ENCODE data around the gene SPATA24. TPM values are rescaled to one million over a fixed set of nuclear protein-coding genes. Genes with fewer than 3 reads are reported as not detected.
A peak's percentile ranks its signal among the peaks of the same experiment; 100 is the strongest.

Gene SPATA24
- total and polyA plus RNA-seq, 8 donors: 0.92 to 10.1 (median 5.4) TPM; not detected in 3

DNA sequence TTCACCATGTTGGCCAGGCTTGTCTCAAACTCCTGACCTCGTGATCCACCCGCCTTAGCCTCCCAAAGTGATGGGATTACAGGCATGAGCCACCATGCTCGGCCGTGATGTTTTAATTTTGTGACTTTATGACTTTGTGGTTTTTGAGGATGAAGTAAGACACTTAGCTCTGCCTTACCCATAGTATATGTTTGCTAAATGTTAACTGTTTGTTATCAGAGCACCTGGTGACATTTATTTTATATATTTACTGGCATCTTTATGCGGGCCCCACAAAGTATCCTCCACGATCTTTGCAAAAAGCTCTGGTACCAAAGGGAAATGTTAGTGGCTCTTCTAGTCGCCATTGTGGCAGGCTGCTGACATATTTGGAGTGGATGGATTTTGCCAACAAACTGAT, 27.5 kb downstream of the SPATA24 start:
- no peak for DNase-seq
- Histone ChIP-seq H3K27ac (no peak overlapping the region), H3K27me3 (no peaks in the 10 kb centered on the region), H3K36me3 (peaks cover 0 to 41% (median 26%) of the 10 kb centered on the region in 4 donors), H3K9me3 (no peaks in the 10 kb centered on the region), H3K4me1 (peaks cover 0 to 31% (median 16%) of the 10 kb centered on the region in 4 donors), H3K4me3 (no peak overlapping the region)
- intact Hi-C loops (cut with DNase I; ENCODE audit: low total_unique reads): no loop called here
- no peak for TF ChIP-seq POLR2A (IDR thresholded peaks at IDR 0.05)
- TF ChIP-seq, protein P1, sequence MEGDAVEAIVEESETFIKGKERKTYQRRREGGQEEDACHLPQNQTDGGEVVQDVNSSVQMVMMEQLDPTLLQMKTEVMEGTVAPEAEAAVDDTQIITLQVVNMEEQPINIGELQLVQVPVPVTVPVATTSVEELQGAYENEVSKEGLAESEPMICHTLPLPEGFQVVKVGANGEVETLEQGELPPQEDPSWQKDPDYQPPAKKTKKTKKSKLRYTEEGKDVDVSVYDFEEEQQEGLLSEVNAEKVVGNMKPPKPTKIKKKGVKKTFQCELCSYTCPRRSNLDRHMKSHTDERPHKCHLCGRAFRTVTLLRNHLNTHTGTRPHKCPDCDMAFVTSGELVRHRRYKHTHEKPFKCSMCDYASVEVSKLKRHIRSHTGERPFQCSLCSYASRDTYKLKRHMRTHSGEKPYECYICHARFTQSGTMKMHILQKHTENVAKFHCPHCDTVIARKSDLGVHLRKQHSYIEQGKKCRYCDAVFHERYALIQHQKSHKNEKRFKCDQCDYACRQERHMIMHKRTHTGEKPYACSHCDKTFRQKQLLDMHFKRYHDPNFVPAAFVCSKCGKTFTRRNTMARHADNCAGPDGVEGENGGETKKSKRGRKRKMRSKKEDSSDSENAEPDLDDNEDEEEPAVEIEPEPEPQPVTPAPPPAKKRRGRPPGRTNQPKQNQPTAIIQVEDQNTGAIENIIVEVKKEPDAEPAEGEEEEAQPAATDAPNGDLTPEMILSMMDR (IDR thresholded peaks at IDR 0.05): no peak
- no peak for TF ChIP-seq EP300 (IDR thresholded peaks at IDR 0.05)
- no peak for TF ChIP-seq POLR2AphosphoS5 (IDR thresholded peaks at IDR 0.05)
- 88 to 96% (median 93%) methylated on average over 7 of the region's 7 CpGs for WGBS, 5 donors

GRCh38 chr5:139374909-139375308, 29.0 kb downstream of the SPATA24 start:
- H3K4me3 ChIP-seq: no peak overlapping the region
- peaks cover 0 to 31% (median 16%) of the 10 kb centered on the region in 4 donors for H3K4me1 ChIP-seq
- no peaks in the 10 kb centered on the region for H3K9me3 ChIP-seq
- H3K27me3 ChIP-seq: no peaks in the 10 kb centered on the region
- 90 to 100% (median 95%) methylated on average over 2 of the region's 2 CpGs for WGBS, 5 donors
- intact Hi-C loops (cut with DNase I; ENCODE audit: low total_unique reads): no loop called here
- H3K36me3 ChIP-seq: peaks cover 3 to 54% (median 40%) of the 10 kb centered on the region in 4 donors
- no peak for TF ChIP-seq POLR2A (IDR thresholded peaks at IDR 0.05)
- DNase-seq: peak in 1 of 2 donors; percentile 13
- peak overlapping the region in 1 of 5 donors; percentile 17 for H3K27ac ChIP-seq

GRCh38 chr5:139371482-139372435, 32.1 kb downstream of the SPATA24 start:
- Histone ChIP-seq H3K27me3 (no peaks in the 10 kb centered on the region), H3K27ac (no peak overlapping the region), H3K4me1 (peaks cover 0 to 17% (median 4%) of the 10 kb centered on the region in 4 donors), H3K9me3 (no peaks in the 10 kb centered on the region), H3K4me3 (no peak overlapping the region), H3K36me3 (peaks cover 14 to 83% (median 67%) of the 10 kb centered on the region in 4 donors)
- intact Hi-C loops (cut with DNase I; ENCODE audit: low total_unique reads): no loop called here
- WGBS, 5 donors: 75 to 90% (median 82%) methylated on average over 7 of the region's 7 CpGs
- TF ChIP-seq POLR2AphosphoS5 (IDR thresholded peaks at IDR 0.05): no peak
- no peak for TF ChIP-seq POLR2A (IDR thresholded peaks at IDR 0.05)
- no peak for DNase-seq

- H3K9me3 ChIP-seq: no peaks in the 10 kb centered on the region
- intact Hi-C loops (cut with DNase I; ENCODE audit: low total_unique reads): no loop called here
- H3K4me1 ChIP-seq: peaks cover 0 to 17% (median 4%) of the 10 kb centered on the region in 4 donors
- 86 to 97% (median 94%) methylated on average over 1 of the region's 1 CpG for WGBS, 5 donors
- no peak overlapping the region for H3K27ac ChIP-seq
- no peak overlapping the region for H3K4me3 ChIP-seq
- TF ChIP-seq, protein P1 (IDR thresholded peaks at IDR 0.05): no peak
- TF ChIP-seq EP300 (IDR thresholded peaks at IDR 0.05) (no peak), POLR2AphosphoS5 (IDR thresholded peaks at IDR 0.05) (no peak), POLR2A (IDR thresholded peaks at IDR 0.05) (no peak)
- H3K27me3 ChIP-seq: no peaks in the 10 kb centered on the region
- no peak for DNase-seq
- H3K36me3 ChIP-seq: peaks cover 40 to 99% (median 91%) of the 10 kb centered on the region in 4 donors
Observed at GRCh38 chr5:139369181-139369580, 34.7 kb downstream of the SPATA24 start.

DNA sequence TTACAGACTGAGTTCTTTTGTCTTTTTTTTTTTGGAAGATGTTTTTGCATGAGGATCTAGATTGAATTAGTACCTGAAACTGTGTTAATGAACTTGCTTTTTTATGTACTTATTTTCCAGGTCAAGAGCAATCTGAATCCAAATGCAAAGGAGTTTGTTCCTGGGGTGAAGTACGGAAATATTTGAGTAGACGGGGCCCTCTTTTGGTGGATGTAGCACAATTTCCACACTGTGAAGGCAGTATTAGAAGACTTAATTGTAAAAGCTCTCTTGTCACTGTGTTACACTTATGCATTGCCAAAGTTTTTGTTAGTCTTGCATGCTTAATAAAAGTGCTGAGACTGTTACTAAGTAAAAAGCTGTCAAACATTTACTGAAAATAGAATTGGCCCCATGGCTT, 35.3 kb downstream of the SPATA24 start:
- TF ChIP-seq POLR2AphosphoS5 (IDR thresholded peaks at IDR 0.05) (no peak), EP300 (IDR thresholded peaks at IDR 0.05) (no peak), POLR2A (IDR thresholded peaks at IDR 0.05) (no peak)
- TF ChIP-seq, protein P1 (IDR thresholded peaks at IDR 0.05): no peak
- H3K4me3 ChIP-seq: no peak overlapping the region
- H3K9me3 ChIP-seq: no peaks in the 10 kb centered on the region
- H3K27me3 ChIP-seq: no peaks in the 10 kb centered on the region
- 64 to 82% (median 78%) methylated on average over 2 of the region's 2 CpGs for WGBS, 5 donors
- intact Hi-C loops (cut with DNase I; ENCODE audit: low total_unique reads): no loop called here
- no peak overlapping the region for H3K27ac ChIP-seq
- DNase-seq: no peak
- H3K36me3 ChIP-seq: peaks cover 45 to 100% (median 95%) of the 10 kb centered on the region in 4 donors
- H3K4me1 ChIP-seq: peaks cover 0 to 12% (median 2%) of the 10 kb centered on the region in 4 donors

Data from stomach (tissue), 9 donors.